DOHH2 (cell line): ENCODE measurements around the gene CLCA1.

Experiments
- H3F3A ChIP-seq: fragments of 200-600 bp; sonication (generic), shearing (Covaris generic); 2 replicates; pipeline ENCODE4 v1.6.0; 2016; ENCODE audit warnings: antibody characterized with exemption, mild to moderate bottlenecking; ENCODE audit not compliant: control insufficient read depth, insufficient read depth
- H3K27ac ChIP-seq: fragments of 200-600 bp; sonication (generic); 2 replicates; pipeline ENCODE4 v1.5.1; 2014; ENCODE audit warnings: low read depth, mild to moderate bottlenecking, low read length, moderate library complexity
- H3K27me3 ChIP-seq: fragments of 200-600 bp; sonication (generic); 2 replicates; pipeline ENCODE4 v1.6.1; 2014; ENCODE audit warnings: mild to moderate bottlenecking, low read length, mixed read lengths; ENCODE audit not compliant: control insufficient read depth
- H3K36me3 ChIP-seq: fragments of 200-600 bp; sonication (generic); 2 replicates; pipeline ENCODE4 v1.6.1; 2014; ENCODE audit warnings: mild to moderate bottlenecking, low read length, moderate library complexity, mixed read lengths; ENCODE audit not compliant: control insufficient read depth
- H3K4me1 ChIP-seq: fragments of 200-600 bp; sonication (generic); 2 replicates; pipeline ENCODE4 v1.6.1; 2014; ENCODE audit warnings: mild to moderate bottlenecking, low read length, mixed read lengths; ENCODE audit not compliant: control insufficient read depth
- H3K4me2 ChIP-seq: fragments of 200-600 bp; sonication (generic); 2 replicates; pipeline ENCODE4 v1.6.0; 2014; ENCODE audit warnings: mild to moderate bottlenecking, low read length, moderate library complexity
- H3K4me3 ChIP-seq: fragments of 200-600 bp; sonication (generic); 2 replicates; pipeline ENCODE4 v1.5.1; 2014; ENCODE audit warnings: mild to moderate bottlenecking, low read length, mixed read lengths
- H3K79me2 ChIP-seq: fragments of 200-600 bp; sonication (generic); 2 replicates; pipeline ENCODE4 v1.6.1; 2014; ENCODE audit warnings: mild to moderate bottlenecking, low read length, mixed read lengths; ENCODE audit not compliant: control insufficient read depth
- H3K9me2 ChIP-seq: fragments of 200-600 bp; sonication (generic); replicated peaks from 2 replicates; pipeline ENCODE4 v1.6.1; 2014; ENCODE audit warnings: mild to moderate bottlenecking, low read length, mixed read lengths; ENCODE audit not compliant: control insufficient read depth
- H3K9me3 ChIP-seq: fragments of 200-600 bp; sonication (generic); 2 replicates; pipeline ENCODE4 v1.6.1; 2014; ENCODE audit warnings: antibody characterized with exemption, low read length, mixed read lengths; ENCODE audit not compliant: control insufficient read depth, insufficient read depth
- H4K20me1 ChIP-seq: fragments of 200-600 bp; sonication (generic); 2 replicates; pipeline ENCODE4 v1.6.0; 2014; ENCODE audit warnings: low read depth, mild to moderate bottlenecking, antibody characterized with exemption, low read length, moderate library complexity; ENCODE audit not compliant: control insufficient read depth, insufficient read depth
- EZH2phosphoT487 ChIP-seq: fragments of 200-600 bp; sonication (generic); IDR thresholded peaks from 2 replicates; pipeline ENCODE4 v1.6.1; 2017; ENCODE audit warnings: borderline replicate concordance, mild to moderate bottlenecking, antibody characterized with exemption, low read length, moderate library complexity, mixed read lengths
- TF ChIP-seq, protein P1 (sequence below): fragments of 200-600 bp; sonication (generic); IDR thresholded peaks from one replicate; pipeline ENCODE4 v1.5.1; 2014; ENCODE audit warnings: antibody characterized with exemption, mild to moderate bottlenecking, low read depth, low read length; ENCODE audit not compliant: poor library complexity, severe bottlenecking

Gene CLCA1

DNA sequence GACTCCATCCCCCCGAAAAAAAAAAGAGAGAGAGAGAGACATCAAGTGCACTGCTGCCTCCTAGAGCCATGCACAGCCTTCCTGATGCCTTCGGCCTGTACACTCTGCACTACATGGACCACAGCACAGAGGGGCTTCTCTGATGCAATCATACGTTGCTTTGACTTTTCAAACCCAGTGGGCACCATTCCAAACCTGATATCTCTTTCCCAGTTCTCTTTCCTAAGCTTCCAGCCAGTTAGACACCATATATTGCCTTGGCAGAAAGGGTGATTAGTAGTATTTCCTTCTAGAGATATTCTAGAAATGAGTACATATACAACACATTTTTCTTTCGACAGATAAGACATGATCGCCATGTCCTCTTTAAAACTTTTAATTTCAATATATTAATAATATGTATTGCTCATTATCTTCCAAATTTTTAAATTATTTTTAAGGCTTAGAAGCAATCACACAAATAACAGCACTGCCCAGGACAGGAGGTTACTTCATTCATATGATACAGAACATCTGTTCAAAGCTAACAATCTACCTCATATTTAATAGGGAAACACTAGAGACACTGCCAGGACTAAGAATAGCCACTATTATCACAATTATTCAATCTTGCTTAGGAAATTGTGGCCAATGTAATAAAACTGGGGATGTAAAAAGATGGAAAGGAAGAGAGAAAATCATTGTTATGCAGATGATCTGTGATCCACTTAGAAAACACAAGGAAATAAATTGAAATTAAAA, 9.9 kb downstream of the CLCA1 start:
- H3K79me2 ChIP-seq, result no peaks in the 10 kb centered on the region
- H3K4me1 ChIP-seq, result no peaks in the 10 kb centered on the region
- 0 out of 2 replicates have a peak, but pooled peaks cover 4% of the 10 kb centered on the region for H3K27me3 ChIP-seq
- TF ChIP-seq, protein P1, sequence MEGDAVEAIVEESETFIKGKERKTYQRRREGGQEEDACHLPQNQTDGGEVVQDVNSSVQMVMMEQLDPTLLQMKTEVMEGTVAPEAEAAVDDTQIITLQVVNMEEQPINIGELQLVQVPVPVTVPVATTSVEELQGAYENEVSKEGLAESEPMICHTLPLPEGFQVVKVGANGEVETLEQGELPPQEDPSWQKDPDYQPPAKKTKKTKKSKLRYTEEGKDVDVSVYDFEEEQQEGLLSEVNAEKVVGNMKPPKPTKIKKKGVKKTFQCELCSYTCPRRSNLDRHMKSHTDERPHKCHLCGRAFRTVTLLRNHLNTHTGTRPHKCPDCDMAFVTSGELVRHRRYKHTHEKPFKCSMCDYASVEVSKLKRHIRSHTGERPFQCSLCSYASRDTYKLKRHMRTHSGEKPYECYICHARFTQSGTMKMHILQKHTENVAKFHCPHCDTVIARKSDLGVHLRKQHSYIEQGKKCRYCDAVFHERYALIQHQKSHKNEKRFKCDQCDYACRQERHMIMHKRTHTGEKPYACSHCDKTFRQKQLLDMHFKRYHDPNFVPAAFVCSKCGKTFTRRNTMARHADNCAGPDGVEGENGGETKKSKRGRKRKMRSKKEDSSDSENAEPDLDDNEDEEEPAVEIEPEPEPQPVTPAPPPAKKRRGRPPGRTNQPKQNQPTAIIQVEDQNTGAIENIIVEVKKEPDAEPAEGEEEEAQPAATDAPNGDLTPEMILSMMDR, result no peak
- no peak for TF ChIP-seq EZH2phosphoT487
- no peak overlapping the region for H3K4me3 ChIP-seq
- H3K27ac ChIP-seq, result no peak overlapping the region
- H3K36me3 ChIP-seq, result no peaks in the 10 kb centered on the region
- no peaks in the 10 kb centered on the region for H3K9me2 ChIP-seq
- H3F3A ChIP-seq, result no peaks in the 10 kb centered on the region
- H3K9me3 ChIP-seq, result no peaks in the 10 kb centered on the region
- H3K4me2 ChIP-seq, result no peak overlapping the region
- H4K20me1 ChIP-seq, result no peaks in the 10 kb centered on the region

GRCh38 chr1:86481966-86482365, 13.2 kb downstream of the CLCA1 start:
- no peaks in the 10 kb centered on the region for H3K36me3 ChIP-seq
- no peak overlapping the region for H3K4me3 ChIP-seq
- H3K4me2 ChIP-seq, result no peak overlapping the region
- peaks cover 7% of the 10 kb centered on the region; the same call in 1 of the 2 replicates for H3K27me3 ChIP-seq
- H3K4me1 ChIP-seq, result no peaks in the 10 kb centered on the region
- H3K9me3 ChIP-seq, result no peaks in the 10 kb centered on the region
- H4K20me1 ChIP-seq, result no peaks in the 10 kb centered on the region
- no peaks in the 10 kb centered on the region for H3K79me2 ChIP-seq
- H3K9me2 ChIP-seq, result no peaks in the 10 kb centered on the region
- no peaks in the 10 kb centered on the region for H3F3A ChIP-seq
- TF ChIP-seq, protein P1, result no peak
- no peak for TF ChIP-seq EZH2phosphoT487
- no peak overlapping the region for H3K27ac ChIP-seq

- Histone ChIP-seq H3K4me2 (no peak overlapping the region), H3K9me3 (no peaks in the 10 kb centered on the region), H3K27ac (no peak overlapping the region), H3K27me3 (peaks cover 16% of the 10 kb centered on the region), H3F3A (no peaks in the 10 kb centered on the region), H3K9me2 (no peaks in the 10 kb centered on the region), H4K20me1 (no peaks in the 10 kb centered on the region), H3K36me3 (no peaks in the 10 kb centered on the region), H3K4me1 (no peaks in the 10 kb centered on the region), H3K79me2 (no peaks in the 10 kb centered on the region), H3K4me3 (no peak overlapping the region)
- TF ChIP-seq, protein P1, result no peak
- TF ChIP-seq EZH2phosphoT487, result no peak
Measured at GRCh38 chr1:86487131-86487810, 18.5 kb downstream of the CLCA1 start.
